ENCODE measurements around the gene BBIP1.

- TF ChIP-seq ZNF274 (IDR thresholded peaks at IDR 0.05; ENCODE audit: low read depth, low read length), result no peak
- no peak for TF ChIP-seq YY1 (IDR thresholded peaks at IDR 0.05; ENCODE audit: insufficient read depth, insufficient read length)
- no peak for TF ChIP-seq SUZ12 (IDR thresholded peaks at IDR 0.05; ENCODE audit: extremely low read depth, insufficient read depth, insufficient read length)
These were observed 42.2 kb downstream of the BBIP1 start for GRCh38 chr10:110876788-110877187.

Data from NT2/D1 (cell line).